GM19467 (cell line): ENCODE results near the gene IGFBP5.

Source experiments
- ATAC-seq: cut with Tn5 transposase; IDR thresholded peaks from one replicate; pipeline ENCODE4 v1.9.1; 2021; ENCODE audit warnings: mild to moderate bottlenecking, moderate library complexity; ENCODE audit not compliant: unreplicated experiment

IGFBP5 gene

DNA sequence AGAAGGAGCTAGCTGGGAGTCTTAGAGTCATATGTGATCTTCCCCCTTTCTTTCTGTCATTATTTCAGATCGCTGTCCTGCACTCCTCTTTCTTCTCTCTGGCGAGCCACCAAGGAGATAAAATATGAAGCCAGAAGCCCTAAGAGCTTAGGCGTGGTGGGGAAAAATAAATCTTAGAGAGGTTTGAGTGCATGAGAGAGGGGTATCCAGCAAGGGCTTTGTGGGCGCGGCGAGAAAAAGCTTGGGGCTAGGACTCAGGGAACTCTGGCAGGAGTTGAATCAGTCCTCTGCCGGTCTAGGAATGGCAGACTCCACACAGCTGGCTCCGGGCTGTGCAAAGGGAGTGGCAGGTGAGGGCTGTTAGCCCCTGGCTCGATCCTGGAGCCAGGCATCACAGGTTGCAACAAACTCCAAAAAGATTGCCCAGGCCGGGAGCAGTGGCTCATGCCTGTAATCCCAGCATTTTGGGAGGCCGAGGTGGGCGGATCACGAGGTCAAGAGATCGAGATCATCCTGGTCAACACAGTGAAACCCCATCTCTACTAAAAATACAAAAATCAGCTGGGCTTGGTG is 20.1 kb upstream of the IGFBP5 start:
- ATAC-seq: no peak

DNA sequence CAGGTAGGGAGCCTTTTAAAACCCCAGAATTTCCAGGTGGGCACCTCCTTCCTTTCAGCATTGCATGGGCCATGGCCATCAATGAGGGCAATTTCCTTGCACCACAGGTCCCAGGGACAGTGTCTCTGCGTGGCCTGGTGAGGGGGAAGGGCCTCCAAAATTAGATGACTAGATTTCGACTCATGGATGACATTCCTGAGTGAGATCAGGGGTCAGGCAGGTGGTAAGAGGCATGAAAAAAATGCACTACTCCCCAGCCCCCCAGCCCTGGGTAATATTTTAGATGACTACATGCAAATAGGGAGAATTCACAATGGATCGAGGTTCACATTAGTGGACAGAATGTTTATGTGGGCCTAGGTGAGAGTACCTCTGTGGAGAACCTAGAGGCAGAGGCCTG is 19.0 kb upstream of the IGFBP5 start:
- no peak for ATAC-seq

DNA sequence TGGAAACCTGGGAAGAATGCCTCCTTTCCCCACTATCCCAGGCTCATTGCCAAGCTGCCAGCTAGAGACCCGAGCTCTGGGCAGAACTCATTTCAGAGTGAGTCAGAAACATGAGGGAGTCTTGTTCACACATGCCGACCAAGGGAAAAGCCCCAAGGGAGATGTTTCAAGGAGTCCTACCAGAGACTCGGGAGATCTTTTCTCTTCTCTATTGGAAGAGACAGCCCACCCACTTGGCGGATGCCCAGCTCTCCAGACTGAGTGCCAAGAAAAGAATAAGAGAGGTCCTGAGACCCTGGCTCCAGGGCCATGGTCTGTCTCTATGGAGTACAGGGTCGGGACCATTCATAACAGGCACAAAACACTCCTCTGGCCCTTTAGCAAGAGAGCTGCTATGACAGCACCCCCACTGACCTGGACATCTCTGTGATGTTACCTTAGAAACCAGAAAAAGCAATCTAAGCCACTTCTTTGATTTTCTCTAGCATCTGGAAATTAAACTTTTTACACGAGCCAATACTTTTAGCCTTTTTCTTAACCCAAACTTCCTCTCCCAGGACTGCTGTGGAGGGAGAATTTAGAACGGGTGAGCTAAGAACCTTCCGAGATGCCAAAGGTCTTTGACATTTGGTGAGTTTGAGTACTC is 18.5 kb upstream of the IGFBP5 start:
- no peak for ATAC-seq

DNA sequence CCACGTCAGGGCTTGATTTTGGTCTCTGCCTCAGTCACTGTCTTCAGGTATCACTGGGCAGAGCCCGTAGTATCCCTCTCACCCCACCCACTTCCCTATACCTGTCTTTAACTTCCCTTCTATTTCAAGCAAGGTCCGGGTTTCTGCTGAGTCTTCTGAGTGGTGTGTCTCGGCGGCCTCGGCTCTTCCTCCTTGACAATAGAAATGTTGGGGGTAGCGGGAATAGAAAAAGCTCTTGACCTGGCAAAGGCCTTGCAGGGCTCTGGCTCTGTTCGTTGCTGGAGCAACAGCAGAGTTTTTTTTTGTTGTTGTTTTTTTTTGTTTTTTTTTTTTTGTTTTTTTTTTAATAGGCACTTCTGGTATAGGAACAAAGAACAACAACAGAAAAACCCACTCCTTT is 16.0 kb upstream of the IGFBP5 start:
- no peak for ATAC-seq

DNA sequence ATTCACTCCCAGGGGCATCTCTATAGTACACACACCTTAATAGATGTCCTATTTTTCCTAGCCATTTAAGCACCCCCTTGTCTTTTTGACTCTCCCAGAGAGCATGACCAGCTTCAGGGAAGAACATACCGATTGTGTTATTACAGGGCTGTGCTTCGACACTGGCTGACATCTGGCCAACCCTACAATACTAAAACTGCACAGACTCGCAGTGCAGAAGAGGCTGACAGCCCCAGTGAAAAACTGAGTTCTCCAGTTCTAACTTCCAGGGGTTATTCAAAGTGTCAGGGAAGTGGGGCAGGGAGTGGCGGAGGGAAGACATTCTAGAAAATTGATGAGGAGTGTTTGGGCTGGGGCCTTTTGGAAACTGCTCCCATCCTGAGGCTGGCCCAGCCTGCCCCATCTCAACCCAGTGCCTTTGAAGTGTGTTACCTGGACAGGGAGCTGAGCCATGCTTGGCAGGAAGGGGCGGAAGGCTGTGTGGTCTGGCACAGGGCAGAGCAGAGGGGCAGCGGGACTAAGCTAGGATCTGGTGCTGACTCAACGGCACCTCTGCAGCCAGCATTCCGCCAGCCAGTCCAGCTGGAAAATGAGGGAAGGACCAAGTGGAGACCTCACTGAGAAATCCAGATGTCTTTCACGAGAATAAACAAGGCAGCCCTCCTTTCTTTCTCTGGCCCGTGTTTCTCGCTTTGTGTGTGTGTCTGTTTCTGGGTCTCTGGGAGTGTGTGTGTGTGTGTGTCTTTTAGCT is 15.4 kb upstream of the IGFBP5 start:
- ATAC-seq: no peak

DNA sequence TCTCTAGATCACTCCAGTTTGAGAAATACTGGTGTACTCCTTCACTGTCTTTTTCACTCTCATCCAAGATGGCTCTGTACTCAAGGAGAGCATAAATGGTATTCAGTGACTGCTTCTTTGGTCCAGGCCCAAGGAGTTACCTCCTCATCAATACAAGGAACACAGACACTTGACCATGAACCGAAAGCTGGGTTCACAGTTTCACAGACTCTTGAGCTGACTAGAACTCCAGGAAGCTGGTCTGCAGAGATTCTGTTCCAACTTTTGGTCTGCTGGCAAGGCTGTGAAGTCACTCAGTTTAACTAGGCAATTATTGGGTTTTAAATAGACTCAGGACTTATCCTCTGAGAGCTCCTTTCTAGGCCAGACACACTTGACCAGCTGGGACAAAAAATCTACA is 7.4 kb upstream of the IGFBP5 start:
- ATAC-seq: no peak

DNA sequence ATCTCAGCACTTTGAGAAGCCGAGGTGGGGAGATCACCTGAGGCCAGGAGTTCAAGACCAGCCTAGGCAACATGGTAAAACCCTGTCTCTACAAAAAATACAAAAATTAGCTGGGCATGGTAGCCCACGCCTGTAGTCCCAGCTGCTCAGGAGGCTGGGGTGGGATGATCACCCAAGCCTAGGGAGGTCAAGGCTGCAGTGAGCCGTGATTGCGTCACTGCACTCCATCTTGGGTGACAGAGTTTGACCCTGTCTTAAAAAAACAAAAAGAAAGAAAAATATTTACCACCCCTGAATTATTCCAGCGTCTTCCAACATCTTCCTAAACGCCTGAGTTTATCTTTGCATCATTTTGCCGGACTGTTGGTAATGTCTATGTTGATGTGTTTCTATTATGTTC is 6.2 kb upstream of the IGFBP5 start:
- ATAC-seq: no peak

DNA sequence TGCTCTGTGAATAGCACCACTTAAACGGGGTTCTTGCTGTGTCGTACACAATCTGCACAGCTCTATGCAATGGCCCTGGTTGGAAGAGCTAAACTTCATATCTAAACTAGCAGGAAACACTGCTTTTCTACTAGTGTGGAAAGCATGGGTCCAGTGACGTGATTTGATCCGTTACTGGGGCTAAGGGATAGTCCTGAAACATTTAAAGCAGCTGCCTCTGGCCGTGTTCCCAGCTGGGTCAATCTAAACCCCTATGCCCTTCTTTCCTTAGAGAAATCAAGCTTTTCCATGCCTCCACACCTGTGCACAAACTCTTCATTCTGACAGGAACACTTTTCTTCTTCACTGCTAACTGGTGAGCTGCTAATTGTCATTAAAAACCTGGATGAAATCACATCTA is 5.4 kb upstream of the IGFBP5 start:
- no peak for ATAC-seq

DNA sequence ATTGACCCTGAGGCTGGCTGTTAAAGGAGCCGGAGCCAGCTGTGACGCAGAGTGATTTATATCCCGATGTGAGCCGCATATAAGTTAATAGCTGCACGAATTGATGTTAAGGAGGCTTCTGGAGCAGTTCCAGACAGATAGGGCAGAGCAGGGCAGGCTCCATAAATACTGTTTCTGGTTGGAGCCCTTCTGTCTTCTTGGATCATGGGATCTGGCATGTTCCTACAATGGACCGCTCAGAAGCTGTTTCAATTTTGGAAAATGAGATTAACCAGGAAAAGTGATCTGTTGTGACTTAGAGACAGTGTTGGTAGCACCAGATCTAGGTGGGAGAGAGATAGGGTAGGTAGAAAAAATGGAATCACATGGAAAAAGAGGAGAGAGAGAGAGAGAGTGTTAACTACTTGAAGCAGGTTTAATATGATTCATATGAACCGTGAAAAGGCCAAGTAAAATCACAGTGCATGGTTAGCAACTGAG is 4.8 kb upstream of the IGFBP5 start:
- no peak for ATAC-seq

DNA sequence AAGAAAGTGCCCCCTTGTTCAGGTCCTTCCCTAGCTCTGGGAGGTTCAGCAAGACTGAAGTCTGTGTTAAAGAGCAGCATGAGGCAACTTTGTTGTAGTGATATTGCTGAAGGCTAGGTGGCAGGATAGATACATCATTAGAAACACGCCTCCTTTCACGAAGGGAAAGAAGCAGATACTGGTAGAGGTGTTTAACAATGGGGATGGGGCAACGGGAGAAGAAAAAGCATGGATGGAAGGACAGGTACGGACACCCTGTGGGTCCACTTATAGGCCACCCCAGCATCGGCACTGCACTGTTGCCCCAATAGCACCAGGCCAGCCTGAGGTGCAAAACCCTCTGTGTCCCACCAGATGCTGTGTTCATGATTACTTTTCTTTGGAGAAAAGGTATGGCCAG is 3.5 kb upstream of the IGFBP5 start:
- no peak for ATAC-seq

DNA sequence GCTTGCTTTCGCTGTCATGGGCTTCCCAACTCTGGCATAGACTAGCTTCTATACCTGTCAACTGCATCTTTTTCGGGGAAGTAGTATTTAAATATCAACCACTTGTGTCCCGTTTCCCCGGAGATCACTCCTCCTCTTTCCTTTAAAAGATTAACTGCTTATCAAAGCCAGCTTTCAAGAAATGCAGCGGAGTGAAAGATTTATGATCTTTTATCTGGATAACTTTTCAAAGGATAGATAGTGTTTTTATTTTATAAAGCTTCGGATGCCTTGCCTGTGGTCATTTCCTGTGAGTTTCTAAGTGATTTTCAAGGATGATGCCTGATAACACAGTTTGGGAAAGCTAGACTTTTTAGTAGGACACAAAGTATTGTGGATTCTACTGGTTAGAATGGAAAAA is 2.9 kb upstream of the IGFBP5 start:
- no peak for ATAC-seq

DNA sequence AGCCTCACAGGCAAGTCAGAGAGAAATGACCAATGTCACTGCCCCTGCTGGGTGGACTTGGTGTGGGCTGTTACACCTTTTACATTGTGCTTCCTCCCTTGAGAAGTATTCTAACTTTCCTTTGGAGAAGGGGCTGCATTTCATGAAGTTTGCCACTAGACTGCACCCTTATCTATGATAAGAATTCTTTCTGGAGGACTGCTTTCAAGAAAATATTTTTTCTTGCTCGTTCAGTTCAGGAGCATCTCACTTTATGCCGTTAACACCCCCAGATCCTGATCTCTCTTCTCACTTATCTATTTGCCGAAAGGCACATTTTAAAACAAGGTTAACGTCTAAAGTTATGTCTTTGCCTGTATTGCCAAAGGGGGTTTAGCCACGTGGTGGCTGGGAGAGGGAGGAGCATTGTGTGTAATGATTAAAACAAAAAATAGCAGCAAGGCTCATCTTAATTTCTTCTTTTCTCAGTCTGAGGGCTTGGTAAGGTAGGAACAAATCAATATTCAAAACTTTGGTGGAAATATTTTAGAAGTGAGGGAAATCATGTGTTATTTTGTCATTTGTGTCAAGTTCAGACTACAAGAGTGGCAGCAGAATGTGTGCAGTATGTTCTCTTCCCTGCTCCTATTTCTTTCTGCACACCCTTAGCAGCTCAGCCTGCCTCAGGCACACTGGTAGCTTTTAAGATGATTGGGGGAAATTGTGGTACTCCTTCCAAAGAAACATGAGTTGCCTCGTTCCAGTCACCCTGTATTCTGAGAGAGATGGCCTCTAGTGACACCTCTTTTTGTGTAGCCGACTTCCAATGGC is 1.6 kb upstream of the IGFBP5 start:
- no peak for ATAC-seq

DNA sequence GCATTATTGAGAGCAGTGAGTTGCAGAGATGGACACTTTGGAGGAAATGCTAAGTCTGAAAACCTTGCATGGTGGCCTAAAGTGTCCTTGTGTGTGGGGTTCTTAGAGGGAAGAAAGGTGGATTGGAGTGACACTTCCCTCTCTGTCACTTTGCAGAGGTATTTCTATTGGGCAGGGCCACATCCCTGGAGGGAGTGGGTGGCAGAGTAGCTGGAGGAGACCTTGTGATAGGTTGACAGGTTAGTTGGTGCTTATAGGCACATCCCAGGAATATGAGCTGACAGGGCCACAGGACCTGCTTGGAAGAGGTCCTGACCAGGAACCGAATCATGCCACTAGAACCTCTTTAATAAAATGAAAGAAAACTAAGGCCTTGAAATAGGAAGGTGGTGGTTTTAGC is 972 bp upstream of the IGFBP5 start:
- ATAC-seq: no peak

DNA sequence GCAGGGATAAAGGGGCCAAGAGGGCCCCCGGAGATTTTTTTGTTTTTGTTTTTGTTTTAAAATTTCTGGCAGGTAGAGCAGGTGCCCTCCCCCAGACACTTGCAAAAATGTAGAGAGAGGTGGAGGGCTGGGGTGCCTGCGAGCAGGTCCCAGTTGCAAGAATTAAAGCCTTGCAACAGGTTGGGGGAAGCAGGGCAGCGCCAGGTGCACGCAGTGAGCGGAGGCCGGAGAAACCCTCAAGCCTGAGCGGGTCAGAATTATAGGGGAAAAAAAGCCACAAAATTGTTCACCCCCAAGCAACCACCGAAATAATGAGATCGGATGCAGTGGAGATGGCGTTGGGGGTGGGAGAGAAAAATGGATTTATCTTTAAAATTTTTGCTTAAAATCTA is 527 bp downstream of the IGFBP5 start:
- no peak for ATAC-seq

DNA sequence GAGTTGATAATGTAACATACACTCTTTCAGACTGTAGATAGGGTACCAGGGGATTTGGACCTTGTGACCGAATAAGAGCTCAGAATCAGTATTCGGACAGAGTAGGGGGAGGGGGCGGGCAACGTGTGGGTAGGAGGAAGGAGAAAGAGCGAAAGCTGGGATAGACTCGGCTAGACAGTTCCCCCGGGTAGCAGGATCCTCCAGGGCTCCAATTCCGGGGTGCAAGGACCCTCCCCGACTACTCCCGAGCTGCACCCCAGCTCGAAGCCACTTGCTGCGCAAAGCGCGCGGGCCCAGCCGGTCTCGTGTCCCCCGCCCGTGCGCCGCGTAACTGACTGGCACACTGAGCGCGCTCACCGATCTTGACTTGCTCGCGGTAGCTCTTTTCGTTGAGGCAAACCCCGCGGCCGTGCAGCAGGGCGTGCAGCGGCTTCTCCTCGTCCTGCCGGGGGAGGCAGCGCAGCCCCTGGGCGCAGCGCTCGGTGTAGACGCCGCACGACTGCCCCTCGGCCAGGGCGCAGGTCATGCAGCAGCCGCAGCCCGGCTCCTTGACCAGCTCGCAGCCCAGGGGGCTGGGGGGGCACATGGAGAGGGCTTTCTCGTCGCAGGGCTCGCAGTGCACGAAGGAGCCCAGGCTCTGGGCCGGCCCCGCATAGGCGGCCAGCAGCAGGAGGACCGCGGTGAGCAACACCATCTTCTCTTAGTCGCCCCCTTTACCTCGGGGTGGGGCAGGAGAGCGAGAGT is 1.1 kb downstream of the IGFBP5 start:
- no peak for ATAC-seq

DNA sequence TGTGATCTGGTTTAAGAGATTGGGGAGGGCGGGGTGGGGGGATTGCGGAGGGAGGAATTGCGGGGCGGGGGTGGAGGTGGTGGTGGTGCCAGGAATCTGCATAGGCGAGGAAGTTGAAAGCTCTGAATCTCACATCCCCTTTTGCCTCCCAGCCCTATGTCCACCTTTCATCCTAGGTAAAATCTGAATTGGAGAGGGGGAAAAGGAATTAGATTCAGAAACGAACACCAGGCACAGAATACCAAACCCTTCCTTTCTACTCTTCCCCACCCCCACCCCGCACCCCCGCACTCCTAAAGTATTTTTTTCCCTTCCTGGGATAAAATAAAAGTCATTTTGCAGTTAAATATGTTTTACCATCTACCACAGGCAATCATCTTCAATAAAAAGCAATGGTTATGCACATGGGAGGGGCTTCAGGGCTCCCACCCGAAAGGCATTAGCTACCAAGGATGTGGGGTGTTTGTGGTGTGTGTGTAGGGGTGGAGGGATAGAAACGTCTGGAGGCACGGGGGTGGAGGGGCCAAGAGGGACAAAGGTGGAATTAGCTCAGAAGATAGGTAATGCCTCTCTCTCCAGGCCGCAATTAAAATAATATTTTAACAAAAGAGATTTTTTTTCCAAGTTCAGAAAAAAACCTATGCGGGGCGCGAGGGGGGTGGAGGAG is 1.8 kb downstream of the IGFBP5 start:
- ATAC-seq: no peak

DNA sequence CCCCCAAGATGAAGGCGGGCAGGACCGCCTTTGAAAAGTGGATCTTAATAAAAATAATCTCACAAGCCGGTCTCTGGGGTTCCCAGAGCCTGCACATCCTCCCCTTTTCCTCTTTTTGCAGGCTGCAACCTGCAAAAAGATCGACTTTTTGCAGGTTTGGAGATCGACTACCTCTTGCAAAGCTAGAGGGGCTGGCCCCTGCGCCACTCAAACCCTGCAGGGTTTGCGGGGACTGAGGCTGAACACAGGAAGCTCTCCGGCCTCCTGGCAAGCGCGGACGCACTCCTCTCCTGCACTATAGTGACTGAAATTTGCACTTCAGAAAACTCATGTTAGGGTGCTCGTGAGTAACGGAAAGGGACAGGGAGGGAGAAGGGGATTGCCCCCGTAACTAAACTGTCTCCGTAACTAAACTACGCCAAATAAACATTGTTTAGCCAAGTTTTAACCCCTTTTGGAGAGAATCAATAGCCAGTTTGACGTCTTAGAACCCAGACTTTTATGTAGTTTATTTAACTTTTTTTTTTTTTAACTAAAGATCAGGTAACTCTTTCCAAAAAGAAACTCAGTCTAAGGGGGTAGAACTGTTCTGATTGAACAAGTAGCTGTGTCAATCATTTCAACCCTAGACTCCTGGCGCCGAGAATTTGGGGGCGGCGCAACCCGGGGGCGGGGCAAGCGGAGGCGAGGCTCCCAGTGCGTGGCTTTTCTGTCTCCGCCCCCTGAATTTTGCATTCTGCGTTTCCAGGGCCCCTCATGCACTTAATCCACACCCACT is 2.5 kb downstream of the IGFBP5 start:
- no peak for ATAC-seq

DNA sequence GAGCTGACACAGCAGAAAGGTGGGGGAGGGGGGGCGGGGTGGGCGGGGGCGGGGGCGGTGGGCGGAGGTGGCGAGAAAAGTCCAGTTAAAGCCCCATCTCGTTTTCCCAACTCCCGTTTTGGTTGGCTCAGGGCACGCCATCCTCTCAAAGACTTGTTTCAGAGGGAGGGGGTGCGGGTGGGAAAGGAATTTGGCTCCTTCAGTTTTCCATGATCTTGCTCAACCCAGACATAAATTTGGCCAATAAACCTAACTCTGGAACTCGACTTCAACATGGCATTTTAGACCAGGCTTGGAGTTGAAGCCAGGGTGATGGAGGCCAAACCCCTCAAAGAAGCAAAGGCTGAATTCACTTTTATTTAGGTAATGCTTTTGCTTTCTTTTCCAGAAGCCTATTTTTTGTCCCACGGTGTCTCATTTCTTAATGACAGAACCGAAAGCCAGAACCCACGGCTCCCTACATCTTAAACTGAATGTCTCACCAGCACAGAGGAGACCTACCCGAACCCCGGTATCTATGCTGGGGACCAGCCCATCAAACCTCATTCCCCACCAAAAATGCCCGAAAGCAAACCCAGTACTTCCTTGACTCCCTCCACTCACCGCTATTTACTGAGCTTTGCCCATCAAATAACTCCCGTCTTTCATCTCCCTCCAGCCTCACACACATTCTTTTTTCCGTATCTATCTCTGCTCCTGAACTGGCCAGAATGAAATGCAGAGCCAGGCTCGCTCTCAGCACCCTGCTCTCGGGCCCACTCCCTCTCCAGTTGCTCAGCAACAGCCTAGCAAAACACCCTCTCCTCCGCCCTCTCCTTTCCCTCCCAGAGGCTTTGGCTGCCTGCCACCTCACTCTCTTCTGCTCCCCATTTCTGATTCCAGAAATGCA is 4.3 kb downstream of the IGFBP5 start:
- no peak for ATAC-seq

DNA sequence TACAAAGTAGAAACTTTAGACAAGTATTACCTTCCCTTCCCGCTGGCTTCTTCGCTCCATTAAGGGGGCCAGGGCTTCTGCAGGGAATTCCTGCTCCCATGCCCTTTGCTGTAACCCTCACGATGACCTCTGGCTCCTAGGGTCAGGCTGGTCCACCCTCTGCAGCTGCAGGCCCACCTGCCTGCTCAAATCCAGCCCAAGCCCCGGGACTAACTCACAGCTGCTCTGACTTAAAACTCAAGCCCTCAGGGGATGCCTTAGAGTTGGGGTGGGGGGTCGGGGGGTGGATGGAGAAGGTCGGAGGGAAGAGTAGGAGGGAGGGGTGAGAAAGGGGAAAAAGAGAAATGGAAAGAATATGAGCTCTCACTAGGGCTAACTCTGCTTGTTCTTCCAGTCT is 4.9 kb downstream of the IGFBP5 start:
- no peak for ATAC-seq
